ENCODE data around the gene POU3F2. TPM values are rescaled to one million over a fixed set of nuclear protein-coding genes. Genes with fewer than 3 reads are reported as not detected.

Gene POU3F2
- total and polyA plus RNA-seq, 2 donors (not counting 1 experiment from before 2014, with no cell fraction given) = not detected

DNA sequence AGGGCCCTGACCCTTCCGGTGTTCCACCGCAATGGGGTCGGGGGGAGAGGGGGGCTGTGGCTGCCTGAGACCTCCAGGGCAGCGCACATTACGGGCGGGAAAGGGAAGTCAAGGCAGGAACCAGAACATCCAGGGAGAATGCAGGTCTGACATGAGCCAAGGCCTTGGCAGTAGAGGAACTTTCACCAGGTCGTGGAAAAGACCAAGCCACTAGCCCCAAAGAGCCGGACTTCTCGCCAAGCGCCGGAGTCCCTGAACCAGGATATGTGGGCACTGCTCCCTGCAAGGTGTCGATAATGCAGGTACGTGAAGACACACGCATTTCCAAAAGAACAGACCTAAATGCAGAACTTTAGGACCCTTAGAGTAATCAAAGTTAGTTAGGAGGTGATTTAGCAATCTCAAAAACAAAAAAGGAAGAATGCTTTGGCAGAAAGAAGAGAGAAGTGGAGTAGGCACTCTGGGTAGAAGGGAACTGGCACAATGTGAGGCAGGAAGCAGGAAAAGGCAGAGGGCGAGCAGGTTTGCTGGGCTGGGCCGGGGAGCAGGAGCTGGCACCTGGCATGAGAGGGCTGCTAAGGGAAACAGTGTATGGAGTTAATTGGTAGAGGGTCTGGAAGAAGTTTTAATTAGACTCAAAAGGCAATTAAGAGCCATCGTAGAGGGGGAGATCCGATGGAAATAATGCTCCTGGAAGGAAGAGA is 14.3 kb downstream of the POU3F2 start:
- 33% methylated on average over 17 of the region's 18 CpGs for WGBS (ENCODE audit: insufficient coverage)
- Mint-ChIP-seq H3K4me3 (no peak overlapping the region), H3K27ac (no peak overlapping the region), H3K27me3 (peaks cover 53% of the 10 kb centered on the region), H3K9me3 (ENCODE audit: insufficient read depth) (no peaks in the 10 kb centered on the region), H3K4me1 (peaks cover 27% of the 10 kb centered on the region)
- peak overlapping the region in 1 of 5 experiments; percentile 10 for H3K4me3 ChIP-seq (ENCODE audit: control extremely low read depth in 1 of 5, extremely low read depth in 1 of 5, insufficient read depth in 1 of 5, low read depth in 2 of 5, low read length in 4 of 5)
- H2AFZ ChIP-seq (ENCODE audit: insufficient read depth, low read depth, low read length, poor library complexity, severe bottlenecking) = no peak overlapping the region
- no peak for DNase-seq
- no peaks in the 10 kb centered on the region for H3K36me3 ChIP-seq (replicated peaks in 1 of 2; ENCODE audit: control extremely low read depth in 1 of 2, control insufficient read depth in 1 of 2, extremely low read depth in 1 of 2, insufficient read depth in 2 of 2, low read length in 1 of 2)
- peaks cover 0 to 17% (median 0%) of the 10 kb centered on the region in 3 donors for H3K9me3 ChIP-seq (ENCODE audit: control extremely low read depth in 1 of 3, control insufficient read depth in 2 of 3, insufficient read depth in 1 of 3, low read length in 2 of 3)
- CTCF ChIA-PET = no interaction called here
- H3K27me3 ChIP-seq (replicated peaks in 1 of 4; ENCODE audit: control extremely low read depth in 1 of 4, control insufficient read depth in 3 of 4, insufficient read depth in 4 of 4, low read length in 3 of 4) = peaks cover 0 to 57% (median 47%) of the 10 kb centered on the region in 4 experiments
- no peak for ATAC-seq (ENCODE audit: low read depth)
- no peak overlapping the region for H3K9ac ChIP-seq (ENCODE audit: low read length)
- no peaks in the 10 kb centered on the region for H4K20me1 ChIP-seq (ENCODE audit: control insufficient read depth, insufficient read depth, low read length, poor library complexity, severe bottlenecking)
- no peak overlapping the region for H3K27ac ChIP-seq (ENCODE audit: low read length in 2 of 2)
- POLR2A ChIA-PET = no interaction called here
- H3K4me1 ChIP-seq (ENCODE audit: control insufficient read depth in 2 of 2, insufficient read depth in 2 of 2, low read length in 2 of 2) = peaks cover 30 to 44% of the 10 kb centered on the region in 2 donors
- intact Hi-C loops (cut with micrococcal nuclease) = loop anchor here (5.0 kb wide), 1 partner anchor 99 kb away; the partner anchor contains the start of gene FBXL4
- H3K79me2 ChIP-seq (ENCODE audit: control insufficient read depth, insufficient read depth, low read length) = no peaks in the 10 kb centered on the region
- H3K4me2 ChIP-seq (replicated peaks; ENCODE audit: low read depth, low read length, poor library complexity, severe bottlenecking) = peak overlapping the region; percentile 59
- TF ChIP-seq CTCF (IDR thresholded peaks at IDR 0.05) (no peak), EZH2 (IDR thresholded peaks at IDR 0.05; ENCODE audit: borderline replicate concordance, insufficient read depth, low read depth, low read length, poor library complexity, severe bottlenecking) (no peak)

- no peak for ATAC-seq (ENCODE audit: low read depth)
- 100% methylated on average over 3 of the region's 6 CpGs for WGBS (ENCODE audit: insufficient coverage)
- Histone ChIP-seq H3K9ac (ENCODE audit: low read length) (no peak overlapping the region), H3K4me3 (ENCODE audit: control extremely low read depth in 1 of 5, extremely low read depth in 1 of 5, insufficient read depth in 1 of 5, low read depth in 2 of 5, low read length in 4 of 5) (no peak overlapping the region), H3K36me3 (replicated peaks in 1 of 2; ENCODE audit: control extremely low read depth in 1 of 2, control insufficient read depth in 1 of 2, extremely low read depth in 1 of 2, insufficient read depth in 2 of 2, low read length in 1 of 2) (peaks cover 0 to 3% of the 10 kb centered on the region in 2 experiments), H3K27me3 (replicated peaks in 1 of 4; ENCODE audit: control extremely low read depth in 1 of 4, control insufficient read depth in 3 of 4, insufficient read depth in 4 of 4, low read length in 3 of 4) (no peaks in the 10 kb centered on the region), H3K27ac (ENCODE audit: low read length in 2 of 2) (no peak overlapping the region), H2AFZ (ENCODE audit: insufficient read depth, low read depth, low read length, poor library complexity, severe bottlenecking) (no peak overlapping the region), H3K4me2 (replicated peaks; ENCODE audit: low read depth, low read length, poor library complexity, severe bottlenecking) (no peak overlapping the region), H3K9me3 (ENCODE audit: control extremely low read depth in 1 of 3, control insufficient read depth in 2 of 3, insufficient read depth in 1 of 3, low read length in 2 of 3) (no peaks in the 10 kb centered on the region), H3K4me1 (ENCODE audit: control insufficient read depth in 2 of 2, insufficient read depth in 2 of 2, low read length in 2 of 2) (no peaks in the 10 kb centered on the region), H3K79me2 (ENCODE audit: control insufficient read depth, insufficient read depth, low read length) (no peaks in the 10 kb centered on the region), H4K20me1 (ENCODE audit: control insufficient read depth, insufficient read depth, low read length, poor library complexity, severe bottlenecking) (no peaks in the 10 kb centered on the region)
- ChIA-PET CTCF (no interaction called here), POLR2A (no interaction called here)
- intact Hi-C loops (cut with micrococcal nuclease) = no loop called here
- H3K9me3 Mint-ChIP-seq (ENCODE audit: insufficient read depth) = no peaks in the 10 kb centered on the region
- H3K27me3 Mint-ChIP-seq = no peaks in the 10 kb centered on the region
- no peak for DNase-seq
- no peak overlapping the region for H3K4me3 Mint-ChIP-seq
- TF ChIP-seq CTCF (IDR thresholded peaks at IDR 0.05) (no peak), EZH2 (IDR thresholded peaks at IDR 0.05; ENCODE audit: borderline replicate concordance, insufficient read depth, low read depth, low read length, poor library complexity, severe bottlenecking) (no peak)
- H3K27ac Mint-ChIP-seq = no peak overlapping the region
- no peaks in the 10 kb centered on the region for H3K4me1 Mint-ChIP-seq
These were observed 30.1 kb downstream of the POU3F2 start for GRCh38 chr6:98864497-98864896.

Data from B cell (primary cell).